Loucy (cell line): ENCODE measurements around the gene FOS.

ENCODE experiments used
- H2AFZ ChIP-seq: fragments of 200-600 bp; sonication (generic); 2 replicates; pipeline ENCODE4 v1.6.0; 2016; ENCODE audit warnings: antibody characterized with exemption, mild to moderate bottlenecking, low read length, moderate library complexity
- H3F3A ChIP-seq: fragments of 200-600 bp; 2 replicates; pipeline ENCODE4 v1.6.0; 2016; ENCODE audit warnings: antibody characterized with exemption, low read depth, mild to moderate bottlenecking
- H3K27me3 ChIP-seq: fragments of 200-600 bp; sonication (generic); 2 replicates; pipeline ENCODE4 v1.6.1; 2014; ENCODE audit warnings: low read length, mild to moderate bottlenecking; ENCODE audit not compliant: insufficient read depth, poor library complexity, severe bottlenecking
- H3K36me3 ChIP-seq: fragments of 200-600 bp; sonication (generic); 2 replicates; pipeline ENCODE4 v1.6.1; 2016; ENCODE audit warnings: low read length; ENCODE audit not compliant: insufficient read depth
- H3K4me1 ChIP-seq: fragments of 200-600 bp; sonication (generic); 2 replicates; pipeline ENCODE4 v1.5.1; 2014; ENCODE audit warnings: low read length, mild to moderate bottlenecking; ENCODE audit not compliant: insufficient read depth, poor library complexity, severe bottlenecking
- H3K4me2 ChIP-seq: fragments of 200-600 bp; sonication (generic); 2 replicates; pipeline ENCODE4 v1.6.0; 2014; ENCODE audit warnings: antibody characterized with exemption, low read length, low read depth, mild to moderate bottlenecking; ENCODE audit not compliant: poor library complexity, severe bottlenecking
- H3K4me3 ChIP-seq: fragments of 200-600 bp; sonication (generic); 2 replicates; pipeline ENCODE4 v1.5.1; 2014; ENCODE audit warnings: low read length, mild to moderate bottlenecking, mixed read lengths; ENCODE audit not compliant: poor library complexity, severe bottlenecking
- H3K79me2 ChIP-seq: fragments of 200-600 bp; sonication (generic); 2 replicates; pipeline ENCODE4 v1.6.1; 2014; ENCODE audit warnings: low read length; ENCODE audit not compliant: insufficient read depth
- H3K9ac ChIP-seq: fragments of 200-600 bp; sonication (generic); 2 replicates; pipeline ENCODE4 v1.6.0; 2014; ENCODE audit warnings: mild to moderate bottlenecking, low read depth, low read length, moderate library complexity; ENCODE audit not compliant: poor library complexity, severe bottlenecking
- H3K9me2 ChIP-seq: fragments of 200-600 bp; sonication (generic); replicated peaks from 2 replicates; pipeline ENCODE4 v1.6.1; 2016; ENCODE audit warnings: low read depth, low read length, mixed read lengths
- H3K9me3 ChIP-seq: fragments of 200-600 bp; sonication (generic); 2 replicates; pipeline ENCODE4 v1.6.1; 2014; ENCODE audit warnings: mild to moderate bottlenecking, antibody characterized with exemption, low read length, low read depth; ENCODE audit not compliant: insufficient read depth
- H4K20me1 ChIP-seq: fragments of 200-600 bp; sonication (generic); 2 replicates; pipeline ENCODE4 v1.6.0; 2014; ENCODE audit warnings: antibody characterized with exemption, low read length, mild to moderate bottlenecking; ENCODE audit not compliant: insufficient read depth, poor library complexity, severe bottlenecking
- CTCF ChIP-seq: fragments of 200-600 bp; sonication (generic); conservative IDR thresholded peaks from 2 replicates; pipeline ENCODE4 v1.5.1; 2014; ENCODE audit warnings: mild to moderate bottlenecking, antibody characterized with exemption, low read length
- EZH2phosphoT487 ChIP-seq: fragments of 200-600 bp; IDR thresholded peaks from 2 replicates; pipeline ENCODE4 v1.6.1; 2018; ENCODE audit warnings: antibody characterized with exemption, mild to moderate bottlenecking, moderate library complexity, borderline replicate concordance

The FOS gene

DNA sequence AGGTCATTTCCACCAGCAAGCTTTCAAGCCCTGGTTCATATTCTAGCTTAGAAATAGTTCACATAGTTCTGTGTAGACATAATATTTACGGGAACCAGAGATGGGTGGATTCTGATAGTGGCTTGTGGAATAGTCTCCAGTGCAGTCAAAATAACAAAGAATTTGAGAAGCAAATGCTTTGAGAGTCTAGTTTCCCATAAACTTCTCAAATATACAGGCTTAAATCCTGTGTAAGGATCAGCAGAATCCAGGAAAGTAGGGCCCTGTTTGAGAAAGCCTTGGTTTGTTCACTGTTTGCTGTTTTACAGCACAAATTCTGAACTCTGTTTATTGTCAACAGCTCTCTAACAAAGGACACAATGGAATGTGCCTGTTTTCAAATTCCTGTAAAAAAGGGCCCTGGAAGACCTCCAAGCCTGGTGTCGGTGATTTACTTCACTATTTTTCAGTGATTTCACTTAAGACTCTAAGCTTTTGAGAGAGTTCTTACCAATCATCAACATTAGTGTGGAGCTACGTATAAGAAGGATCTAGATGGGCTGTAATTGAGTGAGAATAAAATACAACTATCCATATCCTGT, 11.4 kb upstream of the FOS start:
- Histone ChIP-seq H3K27me3 (no peaks in the 10 kb centered on the region), H3K9me3 (no peaks in the 10 kb centered on the region), H3F3A (no peaks in the 10 kb centered on the region), H3K4me3 (no peak overlapping the region), H3K79me2 (no peaks in the 10 kb centered on the region), H4K20me1 (no peaks in the 10 kb centered on the region), H3K9me2 (no peaks in the 10 kb centered on the region), H3K4me2 (no peak overlapping the region), H3K4me1 (no peaks in the 10 kb centered on the region), H3K36me3 (no peaks in the 10 kb centered on the region), H2AFZ (no peak overlapping the region), H3K9ac (no peak overlapping the region)
- TF ChIP-seq CTCF (no peak), EZH2phosphoT487 (no peak)

GRCh38 chr14:75268633-75269550, 9.7 kb upstream of the FOS start:
- Histone ChIP-seq H3F3A (no peaks in the 10 kb centered on the region), H3K79me2 (no peaks in the 10 kb centered on the region), H3K4me2 (no peak overlapping the region), H3K4me1 (no peaks in the 10 kb centered on the region), H3K9me3 (no peaks in the 10 kb centered on the region), H3K36me3 (no peaks in the 10 kb centered on the region), H3K27me3 (no peaks in the 10 kb centered on the region), H3K9me2 (no peaks in the 10 kb centered on the region), H3K4me3 (no peak overlapping the region), H4K20me1 (no peaks in the 10 kb centered on the region), H3K9ac (no peak overlapping the region), H2AFZ (no peak overlapping the region)
- no peak for TF ChIP-seq CTCF
- TF ChIP-seq EZH2phosphoT487: no peak

DNA sequence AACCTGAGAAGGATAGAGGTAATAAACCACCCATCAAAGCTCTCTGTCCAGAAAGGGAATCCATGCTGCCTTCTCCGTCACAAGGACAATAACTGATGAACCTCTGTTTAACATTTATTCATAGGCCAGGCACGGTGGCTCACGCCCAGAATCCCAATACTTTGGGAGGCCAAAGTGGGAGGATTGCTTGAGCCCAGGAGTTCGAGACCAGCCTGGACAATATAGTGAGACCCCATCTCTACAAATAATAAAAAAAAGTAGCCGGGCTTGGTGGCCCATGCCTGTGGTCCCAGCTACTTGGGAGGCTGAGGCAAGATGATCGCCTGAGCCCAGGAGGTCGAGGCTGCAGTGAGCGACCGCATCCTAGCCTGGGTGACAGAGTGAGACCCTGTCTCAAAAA, 7.1 kb upstream of the FOS start:
- Histone ChIP-seq H3K9me2 (no peaks in the 10 kb centered on the region), H3K36me3 (no peaks in the 10 kb centered on the region), H3K9ac (no peak overlapping the region), H2AFZ (no peak overlapping the region), H3K4me3 (no peak overlapping the region), H3K4me1 (peaks cover 5% of the 10 kb centered on the region), H3K4me2 (no peak overlapping the region), H3F3A (no peaks in the 10 kb centered on the region), H3K79me2 (no peaks in the 10 kb centered on the region), H3K9me3 (no peaks in the 10 kb centered on the region), H3K27me3 (no peaks in the 10 kb centered on the region), H4K20me1 (no peaks in the 10 kb centered on the region)
- TF ChIP-seq CTCF (no peak), EZH2phosphoT487 (no peak)
